Measurements from ENCODE around the gene ATXN2. TPM values are rescaled to one million over a fixed set of nuclear protein-coding genes. Genes with fewer than 3 reads are reported as not detected.

Gene ATXN2
- polyA plus RNA-seq, 1 experiment, result 19.1 TPM

GRCh38 chr12:111580119-111580425 lies 19.0 kb downstream of the ATXN2 start:
- no peak for DNase-seq (ENCODE audit: low read depth, low spot score)
- CTCF ChIA-PET, result interaction anchor here (0.6 kb wide), 1 partner anchor 249 kb away, joined by 3 read pairs; no protein-coding TSS in a partner anchor
- H3K27ac ChIP-seq (ENCODE audit: low read depth, low read length), result no peak overlapping the region
- H3K4me3 ChIP-seq (ENCODE audit: low read depth, low read length), result no peak overlapping the region
- TF ChIP-seq CTCF (IDR thresholded peaks at IDR 0.05; ENCODE audit: low read depth, low read length), result no peak
- H3K27me3 ChIP-seq (ENCODE audit: control insufficient read depth, insufficient read depth, low read length), result no peaks in the 10 kb centered on the region
- H3K9me3 ChIP-seq (ENCODE audit: control insufficient read depth, insufficient read depth, low read length), result no peaks in the 10 kb centered on the region
- POLR2A ChIA-PET, result no interaction called here

DNA sequence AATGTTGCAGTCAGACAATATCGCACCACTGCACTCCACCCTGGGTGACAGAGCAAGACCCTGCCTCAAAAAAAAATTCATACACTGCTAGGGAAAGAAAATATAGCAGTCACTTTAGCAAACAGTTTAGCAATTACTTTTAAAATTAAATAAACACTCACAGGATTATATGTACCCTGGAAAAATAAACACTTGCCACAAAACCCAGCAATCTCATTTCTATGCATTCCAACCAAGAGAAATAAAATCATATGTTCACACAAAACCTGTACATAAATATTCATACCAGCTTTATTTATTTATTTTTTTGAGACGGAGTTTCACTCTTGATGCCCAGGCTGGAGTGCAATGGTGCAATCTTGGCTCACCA lies 20.2 kb downstream of the ATXN2 start:
- ChIA-PET POLR2A (interaction anchor here (0.6 kb wide), 1 partner anchor 22 kb away, joined by 4 read pairs; no protein-coding TSS in a partner anchor), CTCF (no interaction called here)
- DNase-seq (ENCODE audit: low read depth, low spot score), result no peak
- H3K9me3 ChIP-seq (ENCODE audit: control insufficient read depth, insufficient read depth, low read length), result no peaks in the 10 kb centered on the region
- TF ChIP-seq CTCF (IDR thresholded peaks at IDR 0.05; ENCODE audit: low read depth, low read length), result no peak
- peak overlapping the region; percentile 65 for H3K27ac ChIP-seq (ENCODE audit: low read depth, low read length)
- no peak overlapping the region for H3K4me3 ChIP-seq (ENCODE audit: low read depth, low read length)
- H3K27me3 ChIP-seq (ENCODE audit: control insufficient read depth, insufficient read depth, low read length), result no peaks in the 10 kb centered on the region

DNA sequence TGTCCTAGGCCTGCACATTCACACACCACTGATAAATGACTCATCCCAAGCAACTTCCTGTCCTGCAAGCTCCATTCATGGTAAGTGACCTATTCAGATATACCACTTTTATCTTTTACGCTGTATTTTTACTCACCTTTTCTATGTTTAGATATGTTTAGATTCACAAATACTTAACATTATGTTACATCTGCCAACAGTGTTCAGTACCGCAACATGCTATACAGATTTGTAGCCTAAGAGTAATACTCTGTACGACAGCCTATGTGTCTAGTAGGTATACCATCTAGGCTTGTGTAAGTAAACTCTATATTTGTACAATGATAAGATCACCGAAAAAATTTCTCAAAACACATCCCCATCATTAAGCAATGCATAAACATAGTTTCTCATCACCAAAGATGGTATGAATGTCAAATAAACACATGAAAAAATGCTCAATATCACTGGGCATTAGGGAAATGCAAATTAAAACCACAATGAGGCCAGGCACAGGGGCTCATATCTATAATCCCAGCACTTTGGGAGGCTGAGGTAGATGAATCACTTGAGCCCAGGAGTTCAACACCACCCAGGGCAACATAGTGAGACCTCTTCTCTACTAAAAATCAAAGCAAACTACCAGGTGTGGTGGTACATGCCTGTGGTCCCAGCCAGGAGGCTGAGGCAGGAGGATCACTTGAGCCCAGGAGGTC lies 20.7 kb downstream of the ATXN2 start:
- TF ChIP-seq CTCF (IDR thresholded peaks at IDR 0.05; ENCODE audit: low read depth, low read length), result no peak
- POLR2A ChIA-PET, result interaction anchor here (0.6 kb wide), 1 partner anchor 22 kb away, joined by 4 read pairs; no protein-coding TSS in a partner anchor
- Histone ChIP-seq H3K27ac (ENCODE audit: low read depth, low read length) (peak overlapping the region; percentile 65), H3K4me3 (ENCODE audit: low read depth, low read length) (no peak overlapping the region), H3K27me3 (ENCODE audit: control insufficient read depth, insufficient read depth, low read length) (no peaks in the 10 kb centered on the region), H3K9me3 (ENCODE audit: control insufficient read depth, insufficient read depth, low read length) (no peaks in the 10 kb centered on the region)
- CTCF ChIA-PET, result no interaction called here
- DNase-seq (ENCODE audit: low read depth, low spot score), result peak; percentile 51

GRCh38 chr12:111574797-111575443 lies 24.2 kb downstream of the ATXN2 start:
- POLR2A ChIA-PET, result no interaction called here
- CTCF ChIA-PET, result no interaction called here

More at GRCh38 chr12:111574797-111575443, 24.2 kb downstream of the ATXN2 start:
- Histone ChIP-seq H3K27ac (ENCODE audit: low read depth, low read length) (no peak overlapping the region), H3K27me3 (ENCODE audit: control insufficient read depth, insufficient read depth, low read length) (no peaks in the 10 kb centered on the region), H3K4me3 (ENCODE audit: low read depth, low read length) (no peak overlapping the region), H3K9me3 (ENCODE audit: control insufficient read depth, insufficient read depth, low read length) (no peaks in the 10 kb centered on the region)
- DNase-seq (ENCODE audit: low read depth, low spot score), result no peak
- no peak for TF ChIP-seq CTCF (IDR thresholded peaks at IDR 0.05; ENCODE audit: low read depth, low read length)

Data from AG04450 (cell line).